Esophagus squamous epithelium (tissue), 5 donors: Measurements from ENCODE around the gene PSAPL1. TPM values are rescaled to one million over a fixed set of nuclear protein-coding genes. Genes with fewer than 3 reads are reported as not detected.

ENCODE experiments used
- DNase-seq: peaks from one replicate; lab custom pipeline; 2025; lab: John Stamatoyannopoulos, UW
- H3K27ac ChIP-seq, 4 donors: fragments of 200-600 bp; sonication (generic); one replicate each; pipeline ENCODE4 v1.5.1; 2016 to 2019; ENCODE audit warnings: mild to moderate bottlenecking in 1 of 4
- H3K27me3 ChIP-seq, 4 donors: fragments of 200-600 bp; sonication (generic); 1 replicate in 3 of 4; 2 replicates in 1 of 4; pipeline versions ENCODE4 v1.5.1 to v1.6.0; 2017 to 2021; ENCODE audit warnings: antibody characterized with exemption in 1 of 4
- H3K36me3 ChIP-seq, 3 donors: fragments of 200-600 bp; sonication (generic); one replicate each; pipeline ENCODE4 v1.5.1; 2016 to 2019
- H3K4me1 ChIP-seq, 3 donors: fragments of 200-600 bp; sonication (generic); one replicate each; pipeline ENCODE4 v1.5.1; 2017 to 2019
- H3K4me3 ChIP-seq, 4 donors: fragments of 200-600 bp; sonication (generic); 1 replicate in 3 of 4; 2 replicates in 1 of 4; pipeline ENCODE4 v1.5.1; 2016 to 2019; ENCODE audit warnings: mild to moderate bottlenecking in 2 of 4, moderate library complexity in 1 of 4
- H3K9me3 ChIP-seq, 3 donors: fragments of 200-600 bp; sonication (generic); one replicate each; pipeline ENCODE4 v1.5.1; 2016 to 2019
- POLR2A ChIP-seq, 4 donors: fragments of 450-650 bp; IDR thresholded peaks; one replicate each; pipeline ENCODE4 v1.6.1; 2017; ENCODE audit warnings: antibody characterized with exemption in 4 of 4, mild to moderate bottlenecking in 4 of 4, moderate library complexity in 3 of 4
- WGBS, 2 donors: methylation state at CpG; one replicate each; pipeline ENCODE4 v1.1.5; 2018; 5-methylcytosine and 5-hydroxymethylcytosine counted together
- intact Hi-C: fragments of 100-400 bp; cut with DNase I; formaldehyde crosslinking; loops from one replicate; pipeline ENCODE4 v1.15.0; 2022
- total RNA-seq, 4 donors: library from RNA; depleted of rRNA; stranded (reverse); fragments of >200 nt; gene quantifications; one replicate each; pipeline ENCODE4 v1.1.0, GENCODE V29; 2016
- TF ChIP-seq, protein P1 (sequence below), 6 experiments: fragments of 450-650 bp in 4 of 6; fragments of 200-600 bp in 2 of 6; sonication (generic) in 2 of 6; IDR thresholded peaks; one replicate each; pipeline ENCODE4 v1.5.1; 2016 to 2019; ENCODE audit warnings: antibody characterized with exemption in 6 of 6, mild to moderate bottlenecking in 4 of 6, moderate library complexity in 4 of 6
- donor health status: DM: yes; HTN: yes; CAD: no.

Gene PSAPL1
- total RNA-seq, 4 donors from 2014 or later, result under 0.01 to 0.15 (median 0.09) TPM; not detected in 1

DNA sequence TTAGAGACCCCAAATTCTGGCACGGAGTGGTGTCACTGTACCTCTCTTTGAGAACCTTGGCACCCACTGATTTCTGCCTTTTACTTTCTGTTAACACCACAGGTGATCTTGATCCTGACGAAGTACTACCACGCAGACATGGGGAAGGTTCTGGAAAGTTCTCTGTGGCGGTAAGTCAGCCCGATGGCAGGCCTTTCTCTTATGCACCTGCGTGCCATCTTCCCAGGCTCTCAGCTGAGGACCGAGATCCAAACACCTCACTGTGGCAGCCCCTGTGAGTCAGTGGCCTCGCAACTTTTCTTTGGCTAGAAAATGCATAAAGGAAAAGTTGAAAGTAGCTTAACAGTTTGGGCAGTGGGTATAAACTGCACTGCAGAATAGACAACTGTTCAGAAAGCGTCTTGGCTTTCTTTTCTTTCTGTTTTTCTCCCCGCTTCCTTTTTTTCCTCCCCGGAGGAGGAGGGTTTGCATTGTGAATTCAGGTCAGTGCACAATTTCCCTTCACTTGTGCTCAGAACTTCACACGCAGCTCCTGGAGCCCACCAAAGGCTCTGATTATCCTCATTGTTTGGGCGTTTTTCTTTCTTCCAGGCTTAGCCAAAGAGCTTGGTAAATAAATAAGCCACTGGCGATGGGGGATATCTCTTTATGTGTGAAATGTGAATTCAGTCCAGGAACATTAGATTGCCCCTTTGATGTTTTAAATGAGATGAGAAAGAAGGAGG, 38.4 kb downstream of the PSAPL1 start:
- DNase-seq, result no peak
- peaks cover 4 to 19% (median 4%) of the 10 kb centered on the region in 3 donors for H3K4me1 ChIP-seq
- H3K27me3 ChIP-seq, result peaks cover 0 to 64% (median 0%) of the 10 kb centered on the region in 4 donors
- 66 to 67% methylated on average over 14 of the region's 14 CpGs for WGBS, 2 donors
- H3K27ac ChIP-seq, result no peak overlapping the region
- TF ChIP-seq POLR2A (IDR thresholded peaks at IDR 0.05), result no peak
- TF ChIP-seq, protein P1, sequence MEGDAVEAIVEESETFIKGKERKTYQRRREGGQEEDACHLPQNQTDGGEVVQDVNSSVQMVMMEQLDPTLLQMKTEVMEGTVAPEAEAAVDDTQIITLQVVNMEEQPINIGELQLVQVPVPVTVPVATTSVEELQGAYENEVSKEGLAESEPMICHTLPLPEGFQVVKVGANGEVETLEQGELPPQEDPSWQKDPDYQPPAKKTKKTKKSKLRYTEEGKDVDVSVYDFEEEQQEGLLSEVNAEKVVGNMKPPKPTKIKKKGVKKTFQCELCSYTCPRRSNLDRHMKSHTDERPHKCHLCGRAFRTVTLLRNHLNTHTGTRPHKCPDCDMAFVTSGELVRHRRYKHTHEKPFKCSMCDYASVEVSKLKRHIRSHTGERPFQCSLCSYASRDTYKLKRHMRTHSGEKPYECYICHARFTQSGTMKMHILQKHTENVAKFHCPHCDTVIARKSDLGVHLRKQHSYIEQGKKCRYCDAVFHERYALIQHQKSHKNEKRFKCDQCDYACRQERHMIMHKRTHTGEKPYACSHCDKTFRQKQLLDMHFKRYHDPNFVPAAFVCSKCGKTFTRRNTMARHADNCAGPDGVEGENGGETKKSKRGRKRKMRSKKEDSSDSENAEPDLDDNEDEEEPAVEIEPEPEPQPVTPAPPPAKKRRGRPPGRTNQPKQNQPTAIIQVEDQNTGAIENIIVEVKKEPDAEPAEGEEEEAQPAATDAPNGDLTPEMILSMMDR (IDR thresholded peaks at IDR 0.05), result no peak
- H3K9me3 ChIP-seq, result no peaks in the 10 kb centered on the region
- H3K36me3 ChIP-seq, result no peaks in the 10 kb centered on the region
- intact Hi-C loops, result no loop called here
- no peak overlapping the region for H3K4me3 ChIP-seq

DNA sequence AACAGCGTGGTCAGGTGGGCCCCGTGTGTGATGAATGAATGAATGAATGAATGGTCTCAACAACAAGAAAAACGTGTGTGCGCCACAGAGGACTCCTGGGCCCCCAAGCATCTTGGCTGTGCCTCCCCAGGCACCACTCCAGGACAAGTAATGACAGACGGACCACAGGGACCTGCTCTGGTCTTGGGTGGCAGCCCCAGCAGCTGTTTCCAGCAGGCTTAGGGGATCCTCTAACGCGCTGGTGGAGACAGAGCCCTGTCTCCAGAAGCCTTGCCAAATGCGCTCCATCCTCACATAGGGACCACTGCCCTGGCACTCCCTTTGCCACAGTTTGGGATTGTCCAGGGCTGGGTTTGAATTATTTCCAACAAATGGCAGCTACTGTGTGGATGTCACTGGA, 39.1 kb downstream of the PSAPL1 start:
- Histone ChIP-seq H3K36me3 (no peaks in the 10 kb centered on the region), H3K4me3 (no peak overlapping the region), H3K9me3 (no peaks in the 10 kb centered on the region), H3K27ac (no peak overlapping the region), H3K27me3 (peaks cover 0 to 69% (median 0%) of the 10 kb centered on the region in 4 donors), H3K4me1 (peaks cover 4 to 19% (median 4%) of the 10 kb centered on the region in 3 donors)
- intact Hi-C loops, result no loop called here
- no peak for DNase-seq
- 79 to 81% methylated on average over 8 of the region's 8 CpGs for WGBS, 2 donors
- TF ChIP-seq, protein P1 (IDR thresholded peaks at IDR 0.05), result no peak
- TF ChIP-seq POLR2A (IDR thresholded peaks at IDR 0.05), result no peak

DNA sequence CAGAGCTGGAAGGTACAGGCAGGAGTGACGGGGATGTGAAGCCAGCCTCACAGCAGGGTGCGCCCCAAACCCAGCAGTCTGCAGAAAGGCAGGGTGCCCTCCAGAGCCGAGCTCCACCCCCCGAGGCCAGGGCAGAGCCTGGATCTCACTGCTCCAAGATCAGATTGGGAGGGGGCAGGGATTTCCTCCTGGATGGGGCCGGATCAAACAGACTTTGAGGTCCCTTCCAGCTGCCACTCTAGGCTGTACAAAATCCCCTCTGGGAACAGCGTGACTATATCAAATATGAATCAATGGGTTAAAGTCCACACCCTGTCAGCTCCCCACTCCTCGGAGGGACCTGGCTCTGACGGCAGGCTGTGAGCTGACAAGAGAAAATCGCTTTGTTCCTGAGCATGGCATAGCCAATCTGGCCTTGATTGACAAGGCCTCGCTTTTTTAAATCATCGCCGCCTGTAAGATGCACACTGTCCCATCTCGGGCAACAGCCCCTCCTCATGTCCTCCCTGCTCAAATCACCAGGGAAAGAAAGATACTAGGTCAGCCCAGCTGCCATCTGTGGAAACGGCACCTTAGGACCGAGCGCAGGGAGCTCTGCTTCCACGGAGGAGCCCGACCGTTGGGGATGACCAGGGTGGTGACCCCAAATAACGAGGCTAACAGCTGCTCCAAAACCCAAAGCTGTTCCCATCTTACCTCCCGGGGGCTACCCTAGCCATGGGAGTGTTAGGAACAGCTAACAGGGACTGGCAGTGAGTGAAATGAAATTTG, 39.9 kb downstream of the PSAPL1 start:
- no peak for DNase-seq
- Histone ChIP-seq H3K9me3 (no peaks in the 10 kb centered on the region), H3K4me3 (no peak overlapping the region), H3K27ac (no peak overlapping the region), H3K27me3 (peaks cover 0 to 67% (median 0%) of the 10 kb centered on the region in 4 donors), H3K4me1 (peaks cover 4 to 19% (median 4%) of the 10 kb centered on the region in 3 donors), H3K36me3 (no peaks in the 10 kb centered on the region)
- TF ChIP-seq, protein P1 (IDR thresholded peaks at IDR 0.05), result no peak
- TF ChIP-seq POLR2A (IDR thresholded peaks at IDR 0.05), result no peak
- 48 to 69% methylated on average over 9 to 13 of the region's 21 CpGs for WGBS, 2 donors
- intact Hi-C loops, result no loop called here

DNA sequence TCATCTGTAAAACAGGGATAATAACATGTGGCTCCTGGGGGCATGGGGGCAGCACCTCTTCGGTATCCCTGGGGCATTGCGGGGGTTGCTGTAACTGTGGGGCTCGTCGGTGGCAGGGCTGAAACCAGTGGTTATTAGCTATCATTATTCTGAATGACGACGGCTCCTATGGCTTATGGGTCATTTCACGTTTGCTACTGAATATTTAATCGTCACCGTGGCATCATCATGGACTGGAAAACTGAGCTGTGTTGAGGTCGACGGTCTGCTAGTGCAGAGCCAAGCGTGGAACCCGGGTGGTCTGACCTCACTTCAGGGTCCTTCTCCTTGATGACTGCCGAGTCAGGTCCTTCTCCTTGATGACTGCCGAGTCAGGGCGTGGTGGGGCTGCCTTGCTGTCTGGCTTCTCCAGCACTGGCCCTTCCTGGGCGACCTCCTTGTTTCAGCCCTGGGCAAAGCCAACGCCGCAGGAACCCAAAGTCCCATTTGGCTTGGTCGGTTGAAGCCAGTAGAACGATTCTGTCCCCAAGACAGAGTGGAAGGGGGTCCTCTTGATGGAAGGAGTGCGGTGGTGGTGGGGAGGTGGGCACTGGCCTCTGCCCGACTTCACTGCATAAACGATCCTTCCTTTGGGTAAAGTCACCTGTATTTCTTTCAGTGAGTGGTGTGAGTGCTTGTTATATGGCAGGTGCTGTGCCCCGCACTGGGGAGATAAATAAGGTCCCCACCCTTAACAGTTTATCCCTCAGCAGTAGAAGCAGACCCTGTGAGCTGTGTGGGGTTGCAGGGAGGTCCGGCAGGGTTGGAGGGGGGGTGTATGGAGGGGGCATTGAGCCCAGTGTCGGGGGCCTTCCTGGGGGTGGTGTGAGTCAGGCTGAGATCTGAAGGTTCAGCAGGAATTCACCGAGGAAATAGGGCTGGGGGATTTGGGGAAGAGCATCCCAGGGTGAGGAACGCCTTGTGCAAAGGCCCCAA, 40.8 kb downstream of the PSAPL1 start:
- no peaks in the 10 kb centered on the region for H3K9me3 ChIP-seq
- peaks cover 0 to 60% (median 0%) of the 10 kb centered on the region in 4 donors for H3K27me3 ChIP-seq
- intact Hi-C loops, result no loop called here
- no peaks in the 10 kb centered on the region for H3K36me3 ChIP-seq
- H3K27ac ChIP-seq, result no peak overlapping the region
- no peak for TF ChIP-seq POLR2A (IDR thresholded peaks at IDR 0.05)
- TF ChIP-seq, protein P1 (IDR thresholded peaks at IDR 0.05), result no peak
- WGBS, 2 donors, result 77 to 82% methylated on average over 14 to 21 of the region's 29 CpGs
- no peak overlapping the region for H3K4me3 ChIP-seq
- DNase-seq, result no peak
- H3K4me1 ChIP-seq, result peaks cover 4 to 19% (median 4%) of the 10 kb centered on the region in 3 donors
